Loucy (cell line): ENCODE results near the gene PTPRK.

Experiments
- H2AFZ ChIP-seq: fragments of 200-600 bp; sonication (generic); 2 replicates; pipeline ENCODE4 v1.6.0; 2016; ENCODE audit warnings: antibody characterized with exemption, mild to moderate bottlenecking, low read length, moderate library complexity
- H3F3A ChIP-seq: fragments of 200-600 bp; 2 replicates; pipeline ENCODE4 v1.6.0; 2016; ENCODE audit warnings: antibody characterized with exemption, low read depth, mild to moderate bottlenecking
- H3K27me3 ChIP-seq: fragments of 200-600 bp; sonication (generic); 2 replicates; pipeline ENCODE4 v1.6.1; 2014; ENCODE audit warnings: low read length, mild to moderate bottlenecking; ENCODE audit not compliant: insufficient read depth, poor library complexity, severe bottlenecking
- H3K36me3 ChIP-seq: fragments of 200-600 bp; sonication (generic); 2 replicates; pipeline ENCODE4 v1.6.1; 2016; ENCODE audit warnings: low read length; ENCODE audit not compliant: insufficient read depth
- H3K4me1 ChIP-seq: fragments of 200-600 bp; sonication (generic); 2 replicates; pipeline ENCODE4 v1.5.1; 2014; ENCODE audit warnings: low read length, mild to moderate bottlenecking; ENCODE audit not compliant: insufficient read depth, poor library complexity, severe bottlenecking
- H3K4me2 ChIP-seq: fragments of 200-600 bp; sonication (generic); 2 replicates; pipeline ENCODE4 v1.6.0; 2014; ENCODE audit warnings: antibody characterized with exemption, low read length, low read depth, mild to moderate bottlenecking; ENCODE audit not compliant: poor library complexity, severe bottlenecking
- H3K4me3 ChIP-seq: fragments of 200-600 bp; sonication (generic); 2 replicates; pipeline ENCODE4 v1.5.1; 2014; ENCODE audit warnings: low read length, mild to moderate bottlenecking, mixed read lengths; ENCODE audit not compliant: poor library complexity, severe bottlenecking
- H3K79me2 ChIP-seq: fragments of 200-600 bp; sonication (generic); 2 replicates; pipeline ENCODE4 v1.6.1; 2014; ENCODE audit warnings: low read length; ENCODE audit not compliant: insufficient read depth
- H3K9ac ChIP-seq: fragments of 200-600 bp; sonication (generic); 2 replicates; pipeline ENCODE4 v1.6.0; 2014; ENCODE audit warnings: mild to moderate bottlenecking, low read depth, low read length, moderate library complexity; ENCODE audit not compliant: poor library complexity, severe bottlenecking
- H3K9me2 ChIP-seq: fragments of 200-600 bp; sonication (generic); replicated peaks from 2 replicates; pipeline ENCODE4 v1.6.1; 2016; ENCODE audit warnings: low read depth, low read length, mixed read lengths
- H3K9me3 ChIP-seq: fragments of 200-600 bp; sonication (generic); 2 replicates; pipeline ENCODE4 v1.6.1; 2014; ENCODE audit warnings: mild to moderate bottlenecking, antibody characterized with exemption, low read length, low read depth; ENCODE audit not compliant: insufficient read depth
- H4K20me1 ChIP-seq: fragments of 200-600 bp; sonication (generic); 2 replicates; pipeline ENCODE4 v1.6.0; 2014; ENCODE audit warnings: antibody characterized with exemption, low read length, mild to moderate bottlenecking; ENCODE audit not compliant: insufficient read depth, poor library complexity, severe bottlenecking
- CTCF ChIP-seq: fragments of 200-600 bp; sonication (generic); conservative IDR thresholded peaks from 2 replicates; pipeline ENCODE4 v1.5.1; 2014; ENCODE audit warnings: mild to moderate bottlenecking, antibody characterized with exemption, low read length
- EZH2phosphoT487 ChIP-seq: fragments of 200-600 bp; IDR thresholded peaks from 2 replicates; pipeline ENCODE4 v1.6.1; 2018; ENCODE audit warnings: antibody characterized with exemption, mild to moderate bottlenecking, moderate library complexity, borderline replicate concordance

The PTPRK gene

GRCh38 chr6:127921982-127922381 lies 598.4 kb downstream of the PTPRK start:
- no peak for TF ChIP-seq CTCF
- no peak for TF ChIP-seq EZH2phosphoT487
- peaks cover 65% of the 10 kb centered on the region for H3K4me1 ChIP-seq
- H3K9me3 ChIP-seq: peaks cover 7% of the 10 kb centered on the region; the same call in 1 of the 2 replicates
- H3K4me2 ChIP-seq: peak overlapping the region; percentile 62
- no peaks in the 10 kb centered on the region for H3K27me3 ChIP-seq
- no peaks in the 10 kb centered on the region for H3K79me2 ChIP-seq
- H3K36me3 ChIP-seq: no peaks in the 10 kb centered on the region
- H4K20me1 ChIP-seq: no peaks in the 10 kb centered on the region
- peaks cover 9% of the 10 kb centered on the region; the same call in 1 of the 2 replicates for H3F3A ChIP-seq
- H3K9me2 ChIP-seq: no peaks in the 10 kb centered on the region
- H3K4me3 ChIP-seq: no peak overlapping the region
- no peak overlapping the region for H3K9ac ChIP-seq
- no peak overlapping the region for H2AFZ ChIP-seq

GRCh38 chr6:127920804-127921203 lies 599.6 kb downstream of the PTPRK start:
- Histone ChIP-seq H3K79me2 (no peaks in the 10 kb centered on the region), H3K27me3 (no peaks in the 10 kb centered on the region), H3K4me1 (peaks cover 65% of the 10 kb centered on the region), H3K36me3 (no peaks in the 10 kb centered on the region), H3K9ac (no peak overlapping the region), H3F3A (peaks cover 9% of the 10 kb centered on the region; the same call in 1 of the 2 replicates), H4K20me1 (no peaks in the 10 kb centered on the region), H3K4me2 (peak overlapping the region; percentile 2), H3K9me2 (no peaks in the 10 kb centered on the region), H3K9me3 (peaks cover 4% of the 10 kb centered on the region; the same call in 1 of the 2 replicates), H2AFZ (no peak overlapping the region), H3K4me3 (no peak overlapping the region)
- TF ChIP-seq EZH2phosphoT487 (no peak), CTCF (no peak)
